PFSK-1 (cell line): ENCODE measurements around the gene ADAMTSL5.

ENCODE experiments used
- FOXP2 ChIP-seq: optimal IDR thresholded peaks from 2 replicates; pipeline ENCODE3; 2011; ENCODE audit warnings: borderline replicate concordance, control low read depth, inconsistent platforms; ENCODE audit not compliant: insufficient read depth; ENCODE audit errors: extremely low read length, extremely low read depth
- POLR2AphosphoS5 ChIP-seq: IDR thresholded peaks from 2 replicates; pipeline ENCODE4 v1.6.1; 2012; ENCODE audit warnings: low read depth, mild to moderate bottlenecking, control low read depth, low read length, moderate library complexity
- REST ChIP-seq, 2 experiments: IDR thresholded peaks; 2 replicates each; pipeline versions ENCODE4 v1.6.1 to v1.8.0; 2011 to 2012; ENCODE audit warnings: low read depth in 2 of 2, low read length in 2 of 2, control low read depth in 1 of 2, inconsistent platforms in 1 of 2, mild to moderate bottlenecking in 1 of 2, moderate library complexity in 1 of 2; ENCODE audit not compliant: insufficient read depth in 1 of 2
- SIN3A ChIP-seq: IDR thresholded peaks from 2 replicates; pipeline ENCODE4 v1.6.1; 2012; ENCODE audit warnings: mild to moderate bottlenecking, low read length, moderate library complexity, borderline replicate concordance; ENCODE audit not compliant: insufficient read depth
- TAF1 ChIP-seq: IDR thresholded peaks from 2 replicates; pipeline ENCODE4 v1.6.1; 2012; ENCODE audit warnings: low read length, control low read depth, borderline replicate concordance; ENCODE audit not compliant: insufficient read depth

ADAMTSL5 gene

GRCh38 chr19:1465191-1466016 is 47.4 kb downstream of the ADAMTSL5 start:
- TF ChIP-seq POLR2AphosphoS5 (no peak), SIN3A (no peak), FOXP2 (no peak), REST (IDR thresholded peaks at IDR 0.05; ENCODE audit: insufficient read depth in 1 of 2, low read depth in 2 of 2, low read length in 2 of 2) (no peak), TAF1 (no peak)

- TF ChIP-seq TAF1 (no peak), SIN3A (no peak), FOXP2 (no peak), REST (IDR thresholded peaks at IDR 0.05; ENCODE audit: insufficient read depth in 1 of 2, low read depth in 2 of 2, low read length in 2 of 2) (no peak), POLR2AphosphoS5 (no peak)
Measured at GRCh38 chr19:1461862-1462261, 51.0 kb downstream of the ADAMTSL5 start.

GRCh38 chr19:1460033-1460995 is 52.5 kb downstream of the ADAMTSL5 start:
- no peak for TF ChIP-seq TAF1
- no peak for TF ChIP-seq SIN3A
- no peak for TF ChIP-seq FOXP2
- TF ChIP-seq POLR2AphosphoS5, result no peak

- TF ChIP-seq FOXP2, result no peak
Measured at GRCh38 chr19:1459479-1459878, 53.3 kb downstream of the ADAMTSL5 start.

- no peak for TF ChIP-seq POLR2AphosphoS5
- TF ChIP-seq REST (IDR thresholded peaks at IDR 0.05; ENCODE audit: insufficient read depth in 1 of 2, low read depth in 2 of 2, low read length in 2 of 2), result no peak
- TF ChIP-seq SIN3A, result no peak
- TF ChIP-seq TAF1, result no peak
- TF ChIP-seq FOXP2, result no peak
Measured at GRCh38 chr19:1457892-1458291, 54.9 kb downstream of the ADAMTSL5 start.
